BJ (cell line): ENCODE results near the gene ELL. TPM values are rescaled to one million over a fixed set of nuclear protein-coding genes. Genes with fewer than 3 reads are reported as not detected.

ENCODE experiments used
- CTCF ChIA-PET: fragments of 350-600 bp; formaldehyde crosslinking; extraction: SDS; loops from one replicate; lab custom pipeline; 2021; ENCODE audit warnings: antibody characterized with exemption, inconsistent platforms; lab: Yijun Ruan, JAX
- POLR2A ChIA-PET: fragments of 300-600 bp; sonication (Branson Sonifier 250); formaldehyde crosslinking; extraction: SDS; loops from one replicate; lab custom pipeline; 2021; ENCODE audit warnings: antibody characterized with exemption; lab: Charles Lee
- DNase-seq: peaks from one replicate; pipeline ENCODE4 v3.0.0-alpha.2; 2011; ENCODE audit warnings: low read depth
- H3K27me3 ChIP-seq: 2 replicates; pipeline ENCODE4 v1.6.0; 2011; ENCODE audit warnings: low read length; ENCODE audit not compliant: control insufficient read depth, insufficient read depth
- H3K36me3 ChIP-seq: 2 replicates; pipeline ENCODE4 v1.5.1; 2011; ENCODE audit warnings: low read length; ENCODE audit not compliant: control insufficient read depth, insufficient read depth
- H3K4me3 ChIP-seq: 2 replicates; pipeline ENCODE4 v1.5.1; 2011; ENCODE audit warnings: low read depth, mild to moderate bottlenecking, control low read depth, low read length
- polyA plus RNA-seq: library from polyadenylated mRNA; depleted of rRNA; stranded (reverse); fragments of >200 nt; gene quantifications from 2 replicates; pipeline ENCODE4 v1.2.3, GENCODE V29; 2011
- TF ChIP-seq, protein P1 (sequence below): IDR thresholded peaks from 2 replicates; pipeline ENCODE4 v1.5.1; 2011; ENCODE audit warnings: low read depth, mild to moderate bottlenecking, control low read depth, inconsistent platforms, low read length, moderate library complexity; ENCODE audit not compliant: insufficient read depth

The ELL gene
- polyA plus RNA-seq, 1 experiment: 10.2 TPM

GRCh38 chr19:18460900-18461299 is 61.0 kb downstream of the ELL start:
- H3K4me3 ChIP-seq: no peak overlapping the region
- TF ChIP-seq, protein P1, sequence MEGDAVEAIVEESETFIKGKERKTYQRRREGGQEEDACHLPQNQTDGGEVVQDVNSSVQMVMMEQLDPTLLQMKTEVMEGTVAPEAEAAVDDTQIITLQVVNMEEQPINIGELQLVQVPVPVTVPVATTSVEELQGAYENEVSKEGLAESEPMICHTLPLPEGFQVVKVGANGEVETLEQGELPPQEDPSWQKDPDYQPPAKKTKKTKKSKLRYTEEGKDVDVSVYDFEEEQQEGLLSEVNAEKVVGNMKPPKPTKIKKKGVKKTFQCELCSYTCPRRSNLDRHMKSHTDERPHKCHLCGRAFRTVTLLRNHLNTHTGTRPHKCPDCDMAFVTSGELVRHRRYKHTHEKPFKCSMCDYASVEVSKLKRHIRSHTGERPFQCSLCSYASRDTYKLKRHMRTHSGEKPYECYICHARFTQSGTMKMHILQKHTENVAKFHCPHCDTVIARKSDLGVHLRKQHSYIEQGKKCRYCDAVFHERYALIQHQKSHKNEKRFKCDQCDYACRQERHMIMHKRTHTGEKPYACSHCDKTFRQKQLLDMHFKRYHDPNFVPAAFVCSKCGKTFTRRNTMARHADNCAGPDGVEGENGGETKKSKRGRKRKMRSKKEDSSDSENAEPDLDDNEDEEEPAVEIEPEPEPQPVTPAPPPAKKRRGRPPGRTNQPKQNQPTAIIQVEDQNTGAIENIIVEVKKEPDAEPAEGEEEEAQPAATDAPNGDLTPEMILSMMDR: no peak
- no peaks in the 10 kb centered on the region for H3K27me3 ChIP-seq
- peaks cover 53% of the 10 kb centered on the region for H3K36me3 ChIP-seq
- POLR2A ChIA-PET: no interaction called here
- CTCF ChIA-PET: interaction anchor here (0.8 to 5.1 kb wide), 13 partner anchors 8 to 131 kb away, joined by 3 to 57 read pairs (median 5); partner anchors contain the start of gene ELL
- no peak for DNase-seq

- POLR2A ChIA-PET: no interaction called here
- Histone ChIP-seq H3K36me3 (peaks cover 37% of the 10 kb centered on the region), H3K27me3 (no peaks in the 10 kb centered on the region), H3K4me3 (no peak overlapping the region)
- CTCF ChIA-PET: interaction anchor here (1.1 to 2.0 kb wide), 5 partner anchors 10 to 132 kb away, joined by 3 to 9 read pairs (median 4); partner anchors contain the start of gene REX1BD
- TF ChIP-seq, protein P1: no peak
- no peak for DNase-seq
Observed at GRCh38 chr19:18457483-18458331, 64.2 kb downstream of the ELL start.

DNA sequence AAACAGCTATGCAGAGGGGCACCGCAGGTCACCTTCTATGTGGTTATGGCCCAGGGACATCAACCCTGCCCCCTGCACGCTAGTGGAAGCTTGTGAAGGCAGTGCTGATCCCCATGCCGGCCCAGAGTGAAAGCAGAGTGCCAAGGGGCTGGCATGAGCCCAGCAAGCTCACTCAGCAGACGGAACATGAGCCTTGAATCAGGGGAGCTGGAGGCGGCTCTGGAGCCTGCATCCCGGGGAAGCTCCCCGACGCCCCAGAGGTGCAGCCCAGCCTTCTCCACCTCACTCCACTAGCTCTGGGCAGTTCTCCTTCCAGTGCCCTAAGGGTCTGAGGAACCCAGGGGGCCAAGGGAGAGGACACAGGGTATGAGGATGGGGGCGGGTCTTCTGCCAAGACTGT is 64.9 kb downstream of the ELL start:
- Histone ChIP-seq H3K4me3 (no peak overlapping the region), H3K27me3 (no peaks in the 10 kb centered on the region), H3K36me3 (peaks cover 37% of the 10 kb centered on the region)
- CTCF ChIA-PET: interaction anchor here (1.1 to 2.0 kb wide), 3 partner anchors 12 to 132 kb away, joined by 3 to 9 read pairs (median 4); partner anchors contain the start of gene REX1BD
- TF ChIP-seq, protein P1: no peak
- POLR2A ChIA-PET: interaction anchor here (0.6 kb wide), 2 partner anchors 28 to 453 kb away, joined by 6 to 8 read pairs; no protein-coding TSS in a partner anchor
- no peak for DNase-seq

- Histone ChIP-seq H3K36me3 (peaks cover 37% of the 10 kb centered on the region), H3K4me3 (no peak overlapping the region), H3K27me3 (no peaks in the 10 kb centered on the region)
- POLR2A ChIA-PET: no interaction called here
- no peak for DNase-seq
- CTCF ChIA-PET: interaction anchor here (1.1 to 2.0 kb wide), 2 partner anchors 13 to 69 kb away, joined by 3 to 9 read pairs; no protein-coding TSS in a partner anchor
- TF ChIP-seq, protein P1: no peak
Observed at GRCh38 chr19:18456279-18456678, 65.6 kb downstream of the ELL start.
